Hippocampal formation (tissue), 2 donors: ENCODE results near the gene SRP9.
"Not testable (repeated sequence)": the region's sequence is repeated elsewhere in the genome, so short reads cannot be mapped to it uniquely, and the experiment has no call there.

ENCODE experiments used
- DNase-seq, 2 donors: peaks; one replicate each; lab custom pipeline; 2025; lab: John Stamatoyannopoulos, UW

The SRP9 gene

DNA sequence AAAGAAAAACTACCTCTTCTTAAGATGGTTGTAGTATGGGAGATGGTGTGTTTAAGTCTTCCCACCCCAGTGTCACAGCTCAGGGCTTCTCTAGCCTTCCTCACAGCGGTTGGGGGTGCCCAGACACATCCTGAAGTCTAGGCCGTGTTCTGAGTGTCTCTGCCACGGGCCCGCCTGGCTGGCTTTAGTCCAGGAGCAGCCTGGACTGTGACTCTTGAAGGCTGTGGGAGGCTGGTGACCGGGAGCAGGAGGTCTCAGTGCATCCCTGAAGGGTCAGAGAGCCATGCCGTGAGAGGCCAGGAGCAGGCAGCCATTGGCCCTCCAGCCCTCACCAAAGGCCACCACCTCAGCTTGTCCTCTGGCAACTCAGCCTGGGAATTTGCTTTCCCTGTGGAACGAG is 36.8 kb downstream of the SRP9 start:
- no peak for DNase-seq

- DNase-seq: not testable (repeated sequence)
Measured at GRCh38 chr1:225815090-225815489, 37.5 kb downstream of the SRP9 start.

DNA sequence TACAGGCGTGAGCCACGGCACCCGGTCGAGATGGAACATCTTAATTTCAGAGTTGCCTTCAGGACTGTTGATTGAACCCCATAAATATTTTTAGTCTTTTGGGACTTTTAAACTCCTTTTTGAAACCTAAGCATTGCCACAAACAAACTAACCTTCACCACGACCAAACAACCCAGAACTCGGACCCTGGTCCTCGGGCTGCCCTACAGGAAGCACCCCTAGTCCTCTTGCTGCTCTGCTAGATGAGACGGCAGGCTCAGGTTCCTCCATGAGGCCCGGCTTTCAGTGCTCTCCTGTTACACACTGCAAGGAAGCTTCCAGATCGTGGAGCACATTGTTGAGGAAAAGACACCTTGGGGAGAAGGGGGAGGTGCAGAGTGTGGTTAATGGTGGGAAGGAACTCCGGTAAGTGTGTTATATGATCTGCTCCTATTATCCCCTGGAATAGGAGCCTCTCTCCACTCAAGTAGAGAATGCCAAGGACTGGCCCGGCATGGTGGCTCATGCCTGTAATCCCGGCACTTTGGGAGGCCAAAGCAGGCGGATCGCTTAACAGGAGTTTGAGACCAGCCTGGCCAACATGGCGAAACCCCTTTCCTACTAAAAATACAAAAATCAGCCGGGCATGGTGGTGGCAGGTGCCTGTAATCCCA is 38.0 kb downstream of the SRP9 start:
- no peak for DNase-seq

- no peak for DNase-seq
Measured at GRCh38 chr1:225816643-225817538, 39.3 kb downstream of the SRP9 start.

- peak; percentile 78 to 80 for DNase-seq
Measured at GRCh38 chr1:225817611-225818061, 40.0 kb downstream of the SRP9 start.

DNA sequence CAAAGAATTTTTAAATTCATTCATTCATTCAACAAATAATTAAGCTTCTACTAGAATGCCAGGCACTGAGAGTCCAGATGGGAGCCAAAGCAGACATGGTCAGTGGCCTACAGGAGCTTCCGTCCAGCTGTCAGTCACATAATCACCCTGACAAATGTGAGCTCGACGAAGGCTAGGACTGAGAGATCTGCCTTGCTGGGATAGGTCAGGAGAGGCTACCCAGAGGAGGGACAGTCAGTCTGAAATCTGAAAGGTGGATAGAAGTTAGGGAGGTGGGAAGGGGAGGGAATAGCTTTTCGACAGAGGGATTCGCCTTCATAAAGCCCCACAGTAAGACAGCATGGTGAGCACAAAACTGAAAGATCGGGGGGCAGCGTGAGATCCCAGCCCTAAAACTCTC is 40.6 kb downstream of the SRP9 start:
- DNase-seq: no peak

GRCh38 chr1:225819346-225820192 is 41.9 kb downstream of the SRP9 start:
- no peak for DNase-seq

GRCh38 chr1:225820522-225821120 is 43.0 kb downstream of the SRP9 start:
- DNase-seq: no peak

DNA sequence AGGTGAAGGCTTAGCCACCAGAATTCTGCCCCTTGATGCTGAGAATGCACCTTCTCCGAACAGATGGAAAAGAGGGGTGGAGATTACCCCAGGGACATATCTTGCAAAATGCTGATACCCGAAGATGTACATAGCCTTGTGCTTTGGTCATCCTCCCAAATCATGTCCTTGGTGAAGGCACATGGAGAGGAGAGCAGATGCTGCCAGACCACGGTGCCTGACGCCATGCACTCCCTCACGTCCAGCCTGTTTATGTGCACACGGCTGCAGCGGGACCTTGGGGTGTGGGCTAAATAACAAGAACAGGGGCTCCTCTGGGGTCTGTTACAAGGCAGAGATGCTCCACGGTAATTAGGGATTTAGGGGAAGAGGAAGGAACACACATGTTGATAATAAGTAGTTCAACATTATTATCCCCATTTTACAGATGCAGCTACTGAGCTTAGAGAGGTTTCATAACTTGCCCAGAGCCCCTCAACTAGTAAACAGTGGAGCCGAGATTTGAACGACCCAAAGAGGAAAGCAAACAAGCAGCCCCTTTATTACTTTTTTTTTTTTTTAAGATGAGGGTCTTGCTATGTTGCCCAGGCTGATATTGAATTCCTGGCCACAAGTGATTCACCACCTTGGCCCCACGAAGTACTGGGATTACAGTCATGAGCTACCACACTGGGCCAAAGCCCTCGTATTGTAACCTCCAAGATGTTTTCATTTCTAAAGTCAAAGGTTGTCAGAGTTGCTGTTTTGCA is 45.2 kb downstream of the SRP9 start:
- DNase-seq: no peak

DNA sequence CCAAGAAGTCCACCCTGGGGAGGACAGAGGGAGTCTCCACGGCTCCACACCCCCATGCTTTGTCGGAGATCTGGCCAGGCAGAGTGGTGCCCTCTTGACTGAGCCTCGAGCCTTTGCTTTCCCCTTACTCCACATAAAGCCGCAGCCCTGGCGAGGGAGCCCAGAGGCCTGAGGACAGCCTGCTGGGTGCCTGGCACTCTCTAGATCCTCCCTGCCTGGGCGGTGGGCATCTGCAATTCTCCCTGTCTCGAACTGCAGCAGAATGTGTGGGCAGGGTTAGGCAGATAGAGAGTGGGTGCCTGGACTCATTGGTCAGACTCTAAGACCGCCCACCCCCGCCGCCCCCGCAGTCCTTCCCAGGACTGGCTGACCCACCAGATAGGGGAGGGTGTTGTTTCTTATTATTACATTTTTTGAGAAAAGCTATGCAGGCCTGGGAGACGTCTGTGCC is 46.2 kb downstream of the SRP9 start:
- no peak for DNase-seq

- DNase-seq: no peak
Measured at GRCh38 chr1:225824533-225824941, 46.9 kb downstream of the SRP9 start.

DNA sequence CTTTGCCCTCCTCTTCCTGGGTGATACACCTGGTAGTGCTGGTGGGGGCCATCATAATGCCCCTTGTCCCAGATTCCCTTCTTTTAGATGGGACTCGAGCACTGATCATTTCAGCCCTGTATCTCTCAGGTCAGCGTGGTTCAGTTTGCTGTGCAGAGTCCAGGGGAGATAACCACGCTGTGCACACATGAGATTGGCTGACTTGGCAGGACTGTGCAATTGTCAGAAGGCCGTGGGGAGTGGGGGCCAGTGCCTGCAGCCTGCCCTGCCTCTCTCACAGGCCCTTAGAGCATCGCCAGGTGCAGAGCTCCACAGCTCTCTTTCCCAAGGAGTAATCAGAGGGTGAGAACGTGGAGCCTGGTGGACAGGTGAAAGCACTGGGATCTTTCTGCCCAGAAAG is 47.5 kb downstream of the SRP9 start:
- DNase-seq: no peak

- DNase-seq: no peak
Measured at GRCh38 chr1:225825607-225826007, 48.0 kb downstream of the SRP9 start.

DNA sequence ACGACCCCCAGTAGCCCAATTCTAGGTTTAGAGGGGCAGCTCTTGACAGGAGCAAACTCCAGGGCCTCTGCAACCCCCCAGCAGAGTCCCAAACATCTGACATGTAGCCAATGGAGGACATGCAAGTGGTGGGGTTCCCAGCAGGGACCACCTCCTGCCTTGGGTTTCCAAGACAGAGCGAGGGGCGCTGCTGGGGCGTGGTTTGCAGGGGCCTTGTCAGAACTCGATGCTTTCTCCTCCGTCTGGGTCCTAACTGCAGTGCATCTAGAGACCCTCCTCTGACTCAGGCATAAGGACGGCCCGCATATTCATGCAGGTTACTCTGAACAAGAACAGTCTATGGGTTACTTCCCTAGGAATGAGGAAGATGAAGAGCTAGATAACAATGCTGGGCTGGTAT is 49.5 kb downstream of the SRP9 start:
- no peak for DNase-seq

GRCh38 chr1:225828706-225829345 is 51.2 kb downstream of the SRP9 start:
- DNase-seq: no peak

DNA sequence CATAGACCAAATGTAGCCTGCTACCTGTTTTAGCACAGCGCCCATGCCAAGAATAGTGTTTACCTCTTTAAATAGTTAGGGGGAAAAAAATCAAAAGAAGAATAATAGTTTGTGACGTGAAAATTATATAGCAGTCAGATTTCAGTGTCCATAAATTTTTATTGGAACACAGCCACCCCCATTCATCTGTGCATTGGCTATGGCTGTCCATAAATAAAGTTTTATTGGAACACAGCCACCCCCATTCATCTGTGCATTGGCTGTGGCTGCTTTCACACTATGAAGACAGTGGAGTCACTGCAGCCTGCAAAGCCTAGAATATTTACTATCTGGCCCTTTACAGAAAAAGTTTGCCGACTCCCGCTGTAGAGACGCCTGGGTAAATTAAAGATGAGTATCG is 53.2 kb downstream of the SRP9 start:
- DNase-seq: no peak

GRCh38 chr1:225834417-225835329 is 57.0 kb downstream of the SRP9 start:
- no peak for DNase-seq

DNA sequence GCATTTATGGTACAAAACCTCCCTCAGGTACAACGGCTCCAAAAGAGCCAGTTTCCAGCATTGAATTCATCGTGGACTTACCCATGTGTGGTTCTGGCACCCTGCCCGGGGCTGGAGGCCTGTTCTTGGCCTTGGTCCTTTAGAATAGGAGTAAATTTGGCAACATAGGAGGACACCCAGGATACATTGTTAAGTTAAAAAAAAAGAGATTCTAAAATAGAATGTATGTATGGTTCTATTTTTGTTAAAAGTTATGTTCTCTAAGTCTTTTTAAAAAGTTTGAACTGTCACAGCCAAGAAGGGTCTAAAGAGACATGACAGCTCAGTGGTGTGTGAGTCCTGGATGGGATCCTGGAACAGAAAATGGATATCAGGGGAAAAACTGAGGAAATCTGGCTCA is 58.2 kb downstream of the SRP9 start:
- no peak for DNase-seq

GRCh38 chr1:225836296-225836695 is 58.7 kb downstream of the SRP9 start:
- DNase-seq: not testable (repeated sequence)

DNA sequence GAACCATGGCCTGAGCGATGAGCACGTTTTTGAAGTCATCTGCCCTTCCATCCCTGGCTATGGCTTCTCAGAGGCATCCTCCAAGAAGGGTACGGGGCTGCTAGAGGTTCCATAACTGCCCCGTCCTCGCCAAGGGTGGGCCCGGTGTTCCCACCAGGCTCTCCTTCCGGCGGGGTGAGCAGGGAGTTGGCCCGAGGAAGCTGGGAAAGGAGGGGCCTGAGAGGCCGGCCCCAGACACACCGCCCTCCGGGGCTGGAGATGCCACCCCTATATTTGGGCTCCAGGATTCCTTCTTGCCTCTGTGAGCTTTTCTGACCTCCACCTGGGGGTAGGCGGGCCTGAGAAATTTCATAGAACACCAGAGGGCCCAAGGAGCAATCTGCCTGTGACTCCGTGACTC is 61.2 kb downstream of the SRP9 start:
- no peak for DNase-seq
